GM23248 (cell line): ENCODE results near the gene ATF6.

Source experiments
- EZH2 ChIP-seq: fragments of 200-600 bp; sonication (generic); IDR thresholded peaks from 2 replicates; pipeline ENCODE4 v1.6.1; 2018; ENCODE audit warnings: antibody characterized with exemption, mild to moderate bottlenecking; ENCODE audit not compliant: insufficient read depth, poor library complexity, severe bottlenecking
- EZH2phosphoT487 ChIP-seq: fragments of 200-600 bp; sonication (generic); IDR thresholded peaks from 2 replicates; pipeline ENCODE4 v1.6.1; 2018; ENCODE audit warnings: antibody characterized with exemption, moderate library complexity, mild to moderate bottlenecking, low read depth; ENCODE audit not compliant: insufficient read depth

GRCh38 chr1:161777261-161777660, 11.1 kb downstream of the ATF6 start:
- no peak for TF ChIP-seq EZH2phosphoT487
- no peak for TF ChIP-seq EZH2
